ENCODE results near the gene CATSPERB. TPM values are rescaled to one million over a fixed set of nuclear protein-coding genes. Genes with fewer than 3 reads are reported as not detected.
"Not testable (repeated sequence)": the region's sequence is repeated elsewhere in the genome, so short reads cannot be mapped to it uniquely, and the experiment has no call there.

CATSPERB gene
- total RNA-seq, 1 experiment from 2014 or later = not detected

DNA sequence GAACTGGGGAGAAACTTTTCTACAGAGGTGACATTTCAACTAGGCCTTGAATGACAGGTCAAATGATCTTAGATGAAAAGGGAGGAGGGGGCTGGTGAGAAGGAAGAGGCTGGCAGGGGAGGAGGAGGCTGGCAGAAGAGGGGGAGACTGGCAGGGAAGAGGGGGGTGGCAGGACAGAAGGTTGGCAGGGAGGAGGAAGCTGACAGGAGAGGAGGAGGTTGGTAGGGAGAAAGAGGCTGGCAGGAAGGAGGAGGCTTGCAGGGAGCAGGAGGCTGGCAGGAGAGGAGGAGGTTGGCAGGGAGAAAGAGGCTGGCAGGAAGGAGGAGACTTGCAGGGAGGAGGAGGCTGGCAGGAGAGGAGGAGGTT, 158.4 kb downstream of the CATSPERB start:
- H3K4me1 ChIP-seq (replicated peaks) = no peaks in the 10 kb centered on the region
- H3K27ac ChIP-seq = no peak overlapping the region
- DNase-seq (ENCODE audit: low read depth in 1 of 2, low spot score in 2 of 2) = no peak
- no peak overlapping the region for H3K4me3 ChIP-seq
- H3K27me3 ChIP-seq (replicated peaks) = peaks cover 10% of the 10 kb centered on the region
- H3K9me3 ChIP-seq (replicated peaks) = no peaks in the 10 kb centered on the region
- H3K36me3 ChIP-seq = no peaks in the 10 kb centered on the region

DNA sequence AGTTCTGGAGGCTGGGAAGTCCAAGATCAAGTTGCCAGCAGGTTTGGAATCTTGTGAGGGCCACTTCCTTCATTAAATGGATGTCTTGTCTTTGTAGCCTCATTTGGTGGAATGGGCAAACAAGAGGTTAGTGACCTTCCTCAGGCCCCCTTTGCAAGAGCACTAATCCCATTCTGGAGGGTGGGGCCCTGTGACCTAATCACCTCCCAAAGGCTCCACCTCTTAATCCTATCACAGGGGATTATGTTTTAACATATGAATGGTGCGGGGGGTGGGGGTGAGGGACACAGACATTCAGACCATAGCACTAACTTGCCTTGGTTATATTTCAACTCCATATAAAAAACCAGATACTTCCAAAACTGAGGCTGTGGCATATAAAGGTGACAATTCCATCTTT, 161.9 kb downstream of the CATSPERB start:
- Histone ChIP-seq H3K27me3 (replicated peaks) (peaks cover 10% of the 10 kb centered on the region), H3K9me3 (replicated peaks) (no peaks in the 10 kb centered on the region), H3K36me3 (no peaks in the 10 kb centered on the region), H3K27ac (no peak overlapping the region), H3K4me3 (no peak overlapping the region), H3K4me1 (replicated peaks) (no peaks in the 10 kb centered on the region)
- no peak for DNase-seq (ENCODE audit: low read depth in 1 of 2, low spot score in 2 of 2)

DNA sequence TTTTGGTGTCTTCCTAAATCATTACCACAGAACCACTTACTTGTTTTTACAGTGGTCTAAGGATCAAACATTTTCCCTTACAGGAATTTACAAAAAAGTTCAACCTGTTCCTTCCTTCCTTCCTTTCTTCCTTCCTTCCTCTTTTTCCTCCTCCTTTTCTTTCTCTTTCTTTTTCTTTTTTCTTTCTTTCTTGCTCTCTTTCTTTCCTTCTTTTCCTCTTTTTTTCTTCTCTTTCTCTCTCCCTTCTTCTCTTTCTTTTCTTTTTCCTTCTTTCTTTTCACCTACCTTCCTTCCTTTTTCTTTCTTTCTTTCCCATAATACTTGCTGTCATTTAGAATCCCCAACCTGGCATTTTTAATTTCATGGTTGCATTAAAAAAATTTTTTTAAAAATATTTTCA, 162.6 kb downstream of the CATSPERB start:
- no peaks in the 10 kb centered on the region for H3K9me3 ChIP-seq (replicated peaks)
- no peak overlapping the region for H3K4me3 ChIP-seq
- no peak overlapping the region for H3K27ac ChIP-seq
- H3K27me3 ChIP-seq (replicated peaks) = peaks cover 4% of the 10 kb centered on the region
- DNase-seq (ENCODE audit: low read depth in 1 of 2, low spot score in 2 of 2) = no peak
- H3K36me3 ChIP-seq = no peaks in the 10 kb centered on the region
- no peaks in the 10 kb centered on the region for H3K4me1 ChIP-seq (replicated peaks)

DNA sequence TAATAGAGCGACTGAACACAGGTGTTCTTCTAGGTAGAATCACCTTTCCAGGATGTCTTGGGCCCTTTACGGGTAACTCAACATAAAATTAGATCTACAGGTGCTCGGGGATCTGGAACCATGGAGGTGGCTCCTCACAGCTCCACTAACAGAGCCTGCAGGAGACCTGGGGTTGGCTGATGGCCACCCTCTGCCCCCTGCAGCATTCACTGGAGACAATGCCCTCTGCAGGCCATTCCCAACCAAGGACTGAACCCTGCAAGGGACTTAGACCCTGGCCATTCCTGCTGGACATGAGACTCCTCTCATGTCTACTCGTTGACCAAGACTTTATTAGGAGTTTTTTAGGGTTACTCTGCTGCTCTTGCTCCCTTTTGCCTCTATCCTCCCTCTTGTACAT, 163.3 kb downstream of the CATSPERB start:
- no peak overlapping the region for H3K4me3 ChIP-seq

DNA sequence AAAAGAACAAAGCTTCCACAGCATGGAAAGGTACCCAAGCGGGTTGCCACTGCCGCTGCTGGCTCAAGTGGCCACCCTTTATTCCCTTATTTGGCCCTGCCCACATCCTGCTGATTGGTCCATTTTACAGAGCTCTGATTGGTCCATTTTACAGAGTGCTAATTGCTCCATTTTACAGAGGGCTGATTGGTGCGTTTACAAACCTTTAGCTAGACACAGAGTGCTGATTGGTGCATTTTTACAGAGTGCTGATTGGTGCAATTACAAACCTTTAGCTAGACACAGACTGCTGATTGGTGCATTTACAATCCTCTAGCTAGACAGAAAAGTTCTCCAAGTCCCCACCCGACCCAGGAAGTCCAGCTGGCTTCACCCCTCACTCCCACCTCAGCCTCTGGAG, 164.1 kb downstream of the CATSPERB start:
- H3K36me3 ChIP-seq; H3K27me3 ChIP-seq (replicated peaks); H3K9me3 ChIP-seq (replicated peaks); DNase-seq (ENCODE audit: low read depth in 1 of 2, low spot score in 2 of 2); H3K4me3 ChIP-seq; H3K4me1 ChIP-seq (replicated peaks); H3K27ac ChIP-seq: not testable (repeated sequence)

More for the DNA sequence above, 163.3 kb downstream of the CATSPERB start:
- Histone ChIP-seq H3K36me3 (no peaks in the 10 kb centered on the region), H3K27me3 (replicated peaks) (no peaks in the 10 kb centered on the region; the same call in 1 of the 2 replicates), H3K4me1 (replicated peaks) (no peaks in the 10 kb centered on the region), H3K27ac (no peak overlapping the region), H3K9me3 (replicated peaks) (no peaks in the 10 kb centered on the region)
- no peak for DNase-seq (ENCODE audit: low read depth in 1 of 2, low spot score in 2 of 2)

DNA sequence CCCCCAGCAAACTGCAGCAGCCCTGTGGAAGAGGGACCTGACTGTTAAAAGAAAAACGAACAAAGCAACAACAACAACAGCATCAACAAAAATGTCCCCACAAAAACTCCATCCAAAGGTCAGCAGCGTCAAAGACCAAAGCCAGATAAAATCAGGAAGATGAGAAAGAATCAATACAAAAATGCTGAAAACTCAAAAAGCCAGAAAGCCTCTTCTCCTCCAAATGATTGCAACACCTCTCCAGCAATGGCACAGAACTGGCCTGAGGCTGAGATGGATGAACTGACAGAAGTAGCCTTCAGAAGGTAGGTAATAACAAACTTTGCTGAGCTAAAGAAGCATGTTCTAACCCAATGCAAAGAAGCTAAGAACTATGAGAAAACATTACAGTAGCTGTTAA, 176.4 kb downstream of the CATSPERB start:
- H3K36me3 ChIP-seq = no peaks in the 10 kb centered on the region

DNA sequence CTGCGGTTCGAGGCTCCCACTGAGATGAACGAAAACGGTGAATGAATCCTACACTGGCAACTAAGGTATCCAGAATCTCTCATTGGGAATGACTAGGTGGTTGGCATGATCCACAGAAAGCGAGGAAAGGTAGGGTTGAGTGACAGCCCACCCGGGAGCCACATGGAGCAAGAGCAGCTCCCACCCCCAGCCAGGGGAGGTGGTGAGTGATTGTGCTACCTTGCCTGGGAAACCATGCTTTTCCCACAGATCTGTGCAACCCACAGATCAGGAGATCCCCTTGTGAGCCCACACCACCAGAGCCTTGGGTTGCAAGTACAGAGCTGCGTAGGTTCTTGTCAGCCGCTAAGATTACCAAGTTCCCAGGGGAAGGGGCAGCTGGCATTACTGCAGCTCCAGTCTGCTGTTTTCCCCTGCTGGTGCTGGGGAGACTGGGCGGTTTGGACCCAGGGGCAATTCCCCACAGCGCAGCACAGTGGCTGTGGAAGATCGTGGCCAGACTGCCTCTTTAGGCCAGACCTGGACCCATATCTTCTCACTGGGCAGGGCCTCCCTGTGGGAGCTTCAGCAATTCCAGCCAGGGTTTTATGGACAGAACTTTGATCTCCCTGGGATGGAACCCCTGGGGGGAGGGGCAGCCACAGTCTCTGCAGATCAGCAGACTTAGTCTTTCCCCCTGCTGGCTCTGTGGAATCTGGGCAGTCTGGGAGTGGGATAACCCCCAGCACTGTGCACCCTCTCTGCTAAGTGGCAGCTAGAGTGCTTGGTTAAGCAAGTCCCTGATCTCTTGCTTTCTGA, 177.2 kb downstream of the CATSPERB start:
- no peak for DNase-seq (ENCODE audit: low read depth in 1 of 2, low spot score in 2 of 2)
- Histone ChIP-seq H3K27me3 (replicated peaks) (no peaks in the 10 kb centered on the region), H3K4me1 (replicated peaks) (no peaks in the 10 kb centered on the region), H3K36me3 (no peaks in the 10 kb centered on the region), H3K27ac (no peak overlapping the region), H3K4me3 (no peak overlapping the region), H3K9me3 (replicated peaks) (no peaks in the 10 kb centered on the region)

More for the DNA sequence above, 176.4 kb downstream of the CATSPERB start:
- no peaks in the 10 kb centered on the region for H3K9me3 ChIP-seq (replicated peaks)
- no peaks in the 10 kb centered on the region for H3K27me3 ChIP-seq (replicated peaks)
- no peak overlapping the region for H3K4me3 ChIP-seq
- H3K4me1 ChIP-seq (replicated peaks) = no peaks in the 10 kb centered on the region
- DNase-seq (ENCODE audit: low read depth in 1 of 2, low spot score in 2 of 2) = no peak
- H3K27ac ChIP-seq = no peak overlapping the region

DNA sequence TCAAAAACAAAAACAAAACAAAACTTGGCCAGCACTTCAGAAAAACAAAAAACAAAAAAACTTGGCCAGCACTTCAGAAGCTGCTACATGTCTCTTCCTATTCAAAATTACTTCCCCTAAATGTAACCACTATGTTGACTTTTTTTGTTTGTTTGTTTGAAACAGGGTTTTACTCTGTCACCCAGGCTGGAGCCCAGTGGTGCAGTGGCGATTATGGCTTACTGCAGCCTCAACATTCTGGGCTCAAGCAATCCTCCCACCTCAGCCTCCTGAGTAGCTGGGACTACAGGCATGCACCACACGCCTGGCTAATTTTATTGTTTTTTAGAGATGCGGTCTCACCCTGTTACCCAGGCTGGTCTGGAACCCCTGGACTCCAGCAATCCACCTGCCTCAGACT, 183.8 kb downstream of the CATSPERB start:
- no peak overlapping the region for H3K27ac ChIP-seq
- no peaks in the 10 kb centered on the region for H3K4me1 ChIP-seq (replicated peaks)
- no peak for DNase-seq (ENCODE audit: low read depth in 1 of 2, low spot score in 2 of 2)
- H3K27me3 ChIP-seq (replicated peaks) = no peaks in the 10 kb centered on the region
- H3K9me3 ChIP-seq (replicated peaks) = no peaks in the 10 kb centered on the region
- H3K4me3 ChIP-seq = no peak overlapping the region
- no peaks in the 10 kb centered on the region for H3K36me3 ChIP-seq

DNA sequence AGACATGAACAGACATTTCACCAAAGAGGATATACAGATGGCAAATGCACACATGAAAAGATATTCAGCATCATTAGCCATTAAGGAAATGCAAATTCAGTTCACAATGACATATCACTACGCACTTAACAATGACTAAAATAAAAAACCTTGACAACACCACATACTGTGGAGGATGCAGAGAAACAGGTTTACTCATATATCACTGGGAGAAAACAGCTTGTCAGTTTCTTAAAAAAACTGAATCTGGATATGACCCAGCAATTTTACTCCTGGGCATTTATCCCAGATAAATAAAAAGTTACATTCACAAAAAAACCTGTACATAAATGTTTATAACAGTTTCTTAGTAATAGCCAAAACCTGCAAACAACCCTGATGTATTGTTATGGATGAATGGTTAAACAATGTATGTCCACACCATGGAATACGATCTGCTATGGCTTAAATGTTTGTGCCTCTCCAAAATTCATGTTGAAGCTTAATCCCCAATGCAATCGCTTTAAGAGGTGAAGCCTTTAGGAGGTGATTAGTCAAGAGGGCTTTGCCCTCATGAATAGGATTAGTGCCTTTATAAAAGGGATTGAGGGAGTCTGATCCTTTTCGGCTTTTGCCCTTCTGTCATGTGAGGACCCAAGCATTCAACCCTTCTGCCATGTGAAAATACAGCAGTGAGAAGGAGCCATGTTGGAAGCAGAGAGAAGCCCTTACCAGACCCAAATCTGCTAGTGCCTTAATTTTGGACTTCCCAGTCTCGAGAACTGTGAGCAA, 185.8 kb downstream of the CATSPERB start:
- Histone ChIP-seq H3K4me3 (no peak overlapping the region), H3K27ac (no peak overlapping the region), H3K4me1 (replicated peaks) (no peaks in the 10 kb centered on the region), H3K9me3 (replicated peaks) (no peaks in the 10 kb centered on the region), H3K27me3 (replicated peaks) (no peaks in the 10 kb centered on the region), H3K36me3 (no peaks in the 10 kb centered on the region)
- DNase-seq (ENCODE audit: low read depth in 1 of 2, low spot score in 2 of 2) = no peak

DNA sequence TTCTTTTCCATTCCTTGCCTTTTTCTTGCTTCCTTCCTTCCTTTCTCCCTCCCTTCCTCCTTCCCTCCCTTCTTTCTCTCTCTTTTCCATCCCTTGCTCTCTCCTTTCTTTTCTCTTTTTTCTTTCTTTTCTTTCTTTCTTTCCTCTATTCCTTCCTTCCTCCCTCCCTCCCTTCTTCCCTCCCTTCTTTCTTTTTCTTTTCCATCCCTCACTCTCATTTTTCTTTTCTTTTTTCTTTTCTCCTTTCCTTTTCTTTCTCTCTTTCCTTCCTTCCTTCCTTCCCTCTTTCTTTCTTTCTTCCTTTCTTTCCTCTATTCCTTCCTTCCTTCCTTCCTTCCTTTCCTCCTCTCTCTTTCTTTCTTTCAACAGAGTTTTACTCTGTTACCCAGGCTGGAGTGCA, 186.7 kb downstream of the CATSPERB start:
- Histone ChIP-seq H3K4me3 (no peak overlapping the region), H3K27ac (no peak overlapping the region), H3K27me3 (replicated peaks) (no peaks in the 10 kb centered on the region), H3K9me3 (replicated peaks) (no peaks in the 10 kb centered on the region), H3K36me3 (no peaks in the 10 kb centered on the region), H3K4me1 (replicated peaks) (no peaks in the 10 kb centered on the region)
- DNase-seq (ENCODE audit: low read depth in 1 of 2, low spot score in 2 of 2) = no peak

DNA sequence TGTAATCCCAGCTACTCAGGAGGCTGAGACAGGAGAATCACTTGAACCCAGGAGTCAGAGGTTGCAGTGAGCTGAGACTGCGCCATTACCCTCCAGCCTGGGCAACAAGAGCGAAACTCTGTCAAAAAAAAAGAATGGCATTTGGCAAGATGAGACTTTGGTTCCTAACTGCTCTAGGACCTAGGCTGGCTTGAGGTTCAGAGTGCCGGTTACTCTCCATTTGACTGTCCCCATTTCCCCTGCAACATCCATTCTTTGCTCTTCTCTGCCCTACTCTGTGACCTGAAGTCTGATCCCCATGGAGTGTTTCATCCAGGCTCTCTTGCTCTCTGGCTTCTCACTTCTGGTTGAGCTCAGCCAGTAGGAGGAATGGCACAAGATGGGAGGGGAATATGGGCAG, 195.6 kb downstream of the CATSPERB start:
- H3K4me1 ChIP-seq (replicated peaks) = no peaks in the 10 kb centered on the region
- H3K27ac ChIP-seq = no peak overlapping the region
- DNase-seq (ENCODE audit: low read depth in 1 of 2, low spot score in 2 of 2) = no peak
- no peak overlapping the region for H3K4me3 ChIP-seq
- no peaks in the 10 kb centered on the region for H3K36me3 ChIP-seq
- no peaks in the 10 kb centered on the region; the same call in 1 of the 2 replicates for H3K27me3 ChIP-seq (replicated peaks)
- H3K9me3 ChIP-seq (replicated peaks) = no peaks in the 10 kb centered on the region

DNA sequence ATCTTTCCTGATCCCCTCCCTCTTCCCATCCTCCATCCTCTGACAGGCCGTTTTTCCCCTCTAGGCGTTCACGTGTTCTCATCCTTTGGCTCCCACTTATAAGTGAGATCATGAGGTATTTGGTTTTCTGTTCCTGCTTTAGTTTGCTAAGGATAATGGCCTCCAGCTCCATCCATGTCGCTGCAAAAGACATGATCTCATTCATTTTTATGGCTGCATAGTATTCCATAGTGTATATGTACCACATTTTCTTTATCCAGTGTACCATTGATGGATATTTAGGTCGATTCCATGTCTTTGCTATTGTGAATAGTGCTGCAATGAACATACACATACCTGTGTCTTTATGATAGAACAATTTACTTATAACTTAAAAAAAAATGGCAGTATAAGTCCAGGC, 197.8 kb downstream of the CATSPERB start:
- H3K9me3 ChIP-seq (replicated peaks); H3K36me3 ChIP-seq; H3K27me3 ChIP-seq (replicated peaks); H3K4me3 ChIP-seq; H3K27ac ChIP-seq; H3K4me1 ChIP-seq (replicated peaks); DNase-seq (ENCODE audit: low read depth in 1 of 2, low spot score in 2 of 2): not testable (repeated sequence)

DNA sequence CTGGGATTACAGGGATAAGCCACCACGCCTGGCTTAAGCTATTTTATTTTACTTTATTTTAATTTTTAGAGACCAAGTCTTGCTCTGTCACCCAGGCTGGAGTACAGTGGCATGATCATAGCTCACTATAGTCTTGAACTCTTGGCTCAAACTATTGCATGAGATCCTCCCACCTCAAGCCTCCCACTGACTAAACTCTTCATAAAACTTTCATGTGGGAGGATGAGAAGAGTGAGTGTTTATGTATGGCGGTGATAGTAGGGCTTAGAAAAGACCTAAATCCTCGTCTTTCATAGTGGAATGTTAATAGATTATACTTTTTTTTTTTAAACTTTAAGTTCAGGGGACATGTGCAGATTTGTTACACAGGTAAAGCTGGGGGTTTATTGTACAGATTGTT, 198.3 kb downstream of the CATSPERB start:
- Histone ChIP-seq H3K27ac (no peak overlapping the region), H3K27me3 (replicated peaks) (no peaks in the 10 kb centered on the region; the same call in 1 of the 2 replicates), H3K4me1 (replicated peaks) (no peaks in the 10 kb centered on the region), H3K9me3 (replicated peaks) (no peaks in the 10 kb centered on the region), H3K4me3 (no peak overlapping the region), H3K36me3 (no peaks in the 10 kb centered on the region)
- DNase-seq (ENCODE audit: low read depth in 1 of 2, low spot score in 2 of 2) = no peak
